ENCODE results near the gene ZXDC.

Gene ZXDC

GRCh38 chr3:126484662-126485061 lies 9.0 kb upstream of the ZXDC start:
- TF ChIP-seq, protein P1, sequence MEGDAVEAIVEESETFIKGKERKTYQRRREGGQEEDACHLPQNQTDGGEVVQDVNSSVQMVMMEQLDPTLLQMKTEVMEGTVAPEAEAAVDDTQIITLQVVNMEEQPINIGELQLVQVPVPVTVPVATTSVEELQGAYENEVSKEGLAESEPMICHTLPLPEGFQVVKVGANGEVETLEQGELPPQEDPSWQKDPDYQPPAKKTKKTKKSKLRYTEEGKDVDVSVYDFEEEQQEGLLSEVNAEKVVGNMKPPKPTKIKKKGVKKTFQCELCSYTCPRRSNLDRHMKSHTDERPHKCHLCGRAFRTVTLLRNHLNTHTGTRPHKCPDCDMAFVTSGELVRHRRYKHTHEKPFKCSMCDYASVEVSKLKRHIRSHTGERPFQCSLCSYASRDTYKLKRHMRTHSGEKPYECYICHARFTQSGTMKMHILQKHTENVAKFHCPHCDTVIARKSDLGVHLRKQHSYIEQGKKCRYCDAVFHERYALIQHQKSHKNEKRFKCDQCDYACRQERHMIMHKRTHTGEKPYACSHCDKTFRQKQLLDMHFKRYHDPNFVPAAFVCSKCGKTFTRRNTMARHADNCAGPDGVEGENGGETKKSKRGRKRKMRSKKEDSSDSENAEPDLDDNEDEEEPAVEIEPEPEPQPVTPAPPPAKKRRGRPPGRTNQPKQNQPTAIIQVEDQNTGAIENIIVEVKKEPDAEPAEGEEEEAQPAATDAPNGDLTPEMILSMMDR (conservative IDR thresholded peaks at IDR 0.05; ENCODE audit: low read depth, low read length), result no peak
- H3K4me3 ChIP-seq (ENCODE audit: low read depth, low read length), result no peak overlapping the region
- DNase-seq (ENCODE audit: low read depth), result no peak

DNA sequence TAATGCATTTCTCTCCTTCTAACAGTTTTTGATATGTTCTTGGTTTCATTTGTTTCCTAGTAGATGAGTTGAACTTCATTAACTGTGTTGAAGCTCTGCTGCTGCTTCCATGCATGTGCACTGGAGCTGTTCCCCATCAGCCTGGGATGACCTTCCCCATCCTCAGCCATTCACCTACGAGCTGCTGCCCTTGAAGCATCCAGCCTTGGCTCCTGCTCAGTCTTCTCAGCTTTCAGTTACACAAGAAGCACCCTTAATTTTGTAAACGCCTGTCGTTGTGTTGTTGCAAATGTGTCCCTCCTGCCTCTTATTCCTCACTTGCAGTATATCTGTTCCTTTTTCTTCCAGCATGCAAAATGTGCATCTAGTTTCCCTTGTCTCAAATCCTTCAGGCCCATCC lies 8.5 kb upstream of the ZXDC start:
- H3K4me3 ChIP-seq (ENCODE audit: low read depth, low read length), result no peak overlapping the region
- TF ChIP-seq, protein P1 (conservative IDR thresholded peaks at IDR 0.05; ENCODE audit: low read depth, low read length), result no peak
- DNase-seq (ENCODE audit: low read depth), result no peak

- DNase-seq (ENCODE audit: low read depth), result no peak
- TF ChIP-seq, protein P1 (conservative IDR thresholded peaks at IDR 0.05; ENCODE audit: low read depth, low read length), result no peak
Observed at GRCh38 chr3:126483321-126483761, 7.7 kb upstream of the ZXDC start.

DNA sequence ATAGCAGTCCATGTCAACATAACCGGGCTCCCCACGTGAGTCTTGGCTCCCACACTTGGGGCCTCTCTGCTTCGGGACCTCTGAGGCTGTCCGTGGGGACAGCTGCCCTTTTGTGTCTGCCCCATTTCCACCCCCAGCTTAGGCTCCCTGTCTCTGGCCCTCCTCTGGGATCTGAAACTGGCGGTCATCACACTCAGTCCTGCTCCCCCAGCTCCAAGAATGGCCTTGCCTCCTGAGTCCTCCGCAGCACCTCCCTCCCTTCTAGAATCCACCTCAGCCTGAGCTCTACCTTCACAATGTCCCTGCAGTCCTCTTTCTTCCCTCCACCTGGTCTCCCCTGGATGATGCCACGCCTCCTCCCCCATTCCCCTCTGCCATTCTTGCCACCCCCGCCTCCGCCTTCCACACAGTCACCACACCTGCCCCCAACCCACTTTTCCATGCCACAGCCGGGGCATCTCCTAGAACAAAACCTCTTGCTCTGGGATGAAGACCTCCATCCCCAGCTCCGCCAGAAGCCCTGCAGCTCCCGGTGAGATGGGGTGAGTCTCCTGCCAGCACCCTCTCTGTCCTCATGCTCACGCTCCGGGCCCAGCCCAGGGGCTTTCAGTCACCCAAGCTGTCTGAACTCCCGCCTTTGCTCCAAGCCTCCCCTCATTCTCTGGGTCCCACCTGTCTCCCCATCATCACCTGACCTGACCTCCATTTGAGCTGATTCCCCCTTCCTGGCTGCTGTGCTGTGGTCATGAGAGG lies 7.0 kb upstream of the ZXDC start:
- H3K4me3 ChIP-seq (ENCODE audit: low read depth, low read length), result no peak overlapping the region
- DNase-seq (ENCODE audit: low read depth), result no peak
- TF ChIP-seq, protein P1 (conservative IDR thresholded peaks at IDR 0.05; ENCODE audit: low read depth, low read length), result no peak

More at GRCh38 chr3:126483321-126483761, 7.7 kb upstream of the ZXDC start:
- no peak overlapping the region for H3K4me3 ChIP-seq (ENCODE audit: low read depth, low read length)

DNA sequence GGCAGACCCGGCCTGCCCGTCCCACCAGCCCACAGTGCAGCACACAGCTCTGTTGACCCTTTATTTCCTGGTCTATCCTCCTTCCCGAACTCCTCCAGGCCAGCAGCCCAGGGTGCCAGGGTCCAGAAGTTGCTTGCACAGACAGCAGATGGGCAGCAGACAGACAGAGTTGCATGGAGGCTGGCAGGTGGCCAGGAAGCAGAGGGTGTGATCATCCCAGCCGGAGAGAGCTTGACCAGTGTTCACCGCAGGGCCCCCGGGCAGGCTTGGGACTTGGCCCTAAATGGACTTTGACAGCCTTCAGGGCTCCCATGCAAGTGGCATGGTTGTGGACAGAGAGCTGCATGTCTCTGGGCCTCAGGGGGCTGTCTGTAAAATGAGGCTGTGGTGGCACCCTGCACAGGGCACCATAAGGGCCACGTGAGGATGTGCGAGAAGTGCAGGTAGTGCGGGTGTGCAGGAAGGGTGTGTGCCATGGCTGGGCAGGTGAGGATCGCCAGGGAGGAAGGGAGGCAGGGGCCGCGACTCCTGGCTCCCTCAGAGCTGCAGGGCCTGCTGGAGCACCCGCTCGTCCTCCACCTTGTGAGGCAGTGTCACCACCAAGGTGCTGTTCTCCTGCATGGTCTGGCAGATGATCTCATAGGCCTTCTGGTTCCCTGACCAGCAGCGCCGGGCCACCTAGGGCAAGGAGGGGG lies 6.3 kb upstream of the ZXDC start:
- peak; percentile 52 for DNase-seq (ENCODE audit: low read depth)
- no peak overlapping the region for H3K4me3 ChIP-seq (ENCODE audit: low read depth, low read length)
- TF ChIP-seq, protein P1 (conservative IDR thresholded peaks at IDR 0.05; ENCODE audit: low read depth, low read length), result no peak

DNA sequence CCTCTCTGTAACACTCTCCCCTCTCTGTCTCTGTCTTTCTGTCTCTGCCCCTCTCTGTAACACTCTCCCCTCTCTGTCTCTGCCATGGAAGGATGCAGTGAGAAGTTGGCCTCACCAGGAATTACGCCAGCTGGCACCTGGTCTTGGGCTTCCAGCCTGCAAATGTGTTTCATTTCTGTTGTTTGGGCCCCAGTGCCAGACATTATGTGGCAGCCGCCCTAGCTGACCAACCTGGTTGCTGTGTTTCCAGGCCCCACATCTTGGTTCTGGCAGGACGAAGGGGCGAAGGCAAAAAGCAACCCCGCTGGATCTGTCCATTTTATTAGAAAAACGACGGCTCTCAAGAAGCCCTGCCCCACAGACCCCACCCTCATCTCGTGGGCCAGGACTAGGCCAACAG lies 5.2 kb upstream of the ZXDC start:
- DNase-seq (ENCODE audit: low read depth), result no peak
- no peak overlapping the region for H3K4me3 ChIP-seq (ENCODE audit: low read depth, low read length)
- TF ChIP-seq, protein P1 (conservative IDR thresholded peaks at IDR 0.05; ENCODE audit: low read depth, low read length), result no peak

Data from choroid plexus epithelial cell (primary cell).